HG03097 (cell line): ENCODE measurements around the gene JHY.

ENCODE experiments used
- ATAC-seq: cut with Tn5 transposase; IDR thresholded peaks from one replicate; pipeline ENCODE4 v1.9.1; 2021; ENCODE audit not compliant: unreplicated experiment, low FRiP score

The JHY gene

GRCh38 chr11:122933416-122933815 lies 50.9 kb downstream of the JHY start:
- no peak for ATAC-seq

DNA sequence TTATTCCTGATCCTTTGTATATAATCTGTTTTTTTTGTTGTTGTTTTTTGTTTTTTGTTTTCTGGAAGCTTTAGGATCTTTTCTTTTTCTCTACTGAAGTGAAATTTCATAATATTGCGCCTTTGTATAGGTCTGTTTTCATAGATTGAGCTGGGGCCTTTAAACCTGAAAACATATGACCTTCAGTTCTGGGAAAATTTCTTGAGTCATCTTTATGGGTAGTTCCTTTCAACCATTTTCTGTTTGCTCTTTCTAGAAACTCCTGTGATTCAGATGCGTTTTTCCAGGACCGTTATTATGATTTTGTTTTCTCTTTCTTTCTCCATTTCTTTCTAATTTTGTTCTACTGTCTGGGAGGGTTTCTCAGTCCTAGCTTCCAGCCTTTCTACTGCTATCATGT lies 55.4 kb downstream of the JHY start:
- no peak for ATAC-seq

DNA sequence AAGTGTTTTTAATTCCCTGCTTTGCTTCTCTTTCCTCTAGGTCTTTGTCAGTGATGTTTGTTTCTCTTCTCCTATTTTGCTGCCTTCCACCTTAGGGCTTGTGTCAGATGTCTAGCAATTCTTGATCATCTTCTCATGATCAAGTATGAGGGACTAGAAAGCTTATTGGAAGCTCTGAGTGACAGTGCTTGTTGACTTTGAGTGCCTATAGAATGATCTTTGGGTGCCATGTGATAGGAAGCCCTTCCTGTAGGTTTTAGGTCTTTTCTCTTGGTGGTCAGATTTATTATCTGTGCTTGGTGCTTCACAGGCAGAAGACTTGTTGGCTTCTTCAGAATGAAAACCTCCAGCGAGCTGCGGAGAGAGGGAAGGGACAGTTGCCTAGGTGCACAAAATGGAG lies 56.0 kb downstream of the JHY start:
- no peak for ATAC-seq

DNA sequence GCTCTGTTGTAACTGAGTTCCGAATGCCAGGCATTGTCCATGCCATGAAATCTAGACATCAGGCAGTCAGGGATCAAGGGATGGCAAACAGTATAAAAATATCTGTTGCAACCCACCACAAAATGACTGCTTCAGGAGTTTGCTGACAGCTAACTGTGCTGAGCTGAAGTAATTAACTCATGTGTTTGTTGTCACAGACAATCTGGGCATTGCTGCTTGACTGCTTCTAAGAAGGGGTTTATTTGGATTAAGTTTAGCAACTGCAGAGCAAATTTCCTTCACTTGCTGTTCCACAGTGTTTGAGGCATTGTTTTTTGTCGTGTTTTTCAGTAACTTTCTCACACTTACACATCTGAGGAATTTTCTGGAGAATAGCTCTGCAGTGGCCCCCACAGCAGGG lies 68.7 kb downstream of the JHY start:
- no peak for ATAC-seq

GRCh38 chr11:122954455-122954854 lies 71.9 kb downstream of the JHY start:
- no peak for ATAC-seq

DNA sequence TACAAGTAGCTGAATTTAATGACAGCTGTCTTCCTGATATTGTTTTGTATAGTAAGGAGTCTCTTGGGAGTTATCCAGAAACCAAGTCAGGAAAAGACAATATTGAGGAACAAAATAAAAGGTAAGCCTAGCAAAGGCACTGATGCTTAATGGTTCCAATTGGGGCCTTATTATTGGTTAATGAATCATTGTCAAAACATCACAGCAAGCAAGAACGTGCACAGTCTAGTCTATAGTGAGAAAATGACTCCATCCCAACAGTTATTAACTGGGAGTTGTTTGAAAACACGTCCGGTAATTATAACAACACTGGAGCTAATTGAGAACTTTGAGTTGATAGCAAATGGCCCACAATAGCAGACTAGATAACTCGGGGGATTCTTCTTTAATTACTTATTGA lies 81.4 kb downstream of the JHY start:
- ATAC-seq = no peak

- ATAC-seq = no peak
Measured at GRCh38 chr11:122976061-122976733, 93.6 kb downstream of the JHY start.

- ATAC-seq = no peak
Measured at GRCh38 chr11:122976734-122977469, 94.3 kb downstream of the JHY start.

GRCh38 chr11:122977470-122978298 lies 95.1 kb downstream of the JHY start:
- ATAC-seq = no peak

DNA sequence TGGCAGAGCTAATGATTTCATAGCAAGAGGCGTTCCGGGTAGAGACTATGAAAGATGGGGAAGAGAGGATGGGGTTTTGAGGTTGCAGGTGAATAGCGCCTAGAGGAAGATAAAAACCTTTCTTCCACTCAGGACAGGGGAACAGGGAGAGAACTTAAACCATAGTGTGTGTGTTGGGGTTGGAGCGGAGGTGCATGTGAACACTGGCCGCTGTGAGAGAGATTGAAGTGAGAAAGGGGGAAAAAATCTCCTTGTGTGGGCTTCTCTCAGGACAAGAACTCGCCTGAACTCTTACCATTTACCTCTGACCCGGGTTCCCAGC lies 95.7 kb downstream of the JHY start:
- ATAC-seq = no peak

DNA sequence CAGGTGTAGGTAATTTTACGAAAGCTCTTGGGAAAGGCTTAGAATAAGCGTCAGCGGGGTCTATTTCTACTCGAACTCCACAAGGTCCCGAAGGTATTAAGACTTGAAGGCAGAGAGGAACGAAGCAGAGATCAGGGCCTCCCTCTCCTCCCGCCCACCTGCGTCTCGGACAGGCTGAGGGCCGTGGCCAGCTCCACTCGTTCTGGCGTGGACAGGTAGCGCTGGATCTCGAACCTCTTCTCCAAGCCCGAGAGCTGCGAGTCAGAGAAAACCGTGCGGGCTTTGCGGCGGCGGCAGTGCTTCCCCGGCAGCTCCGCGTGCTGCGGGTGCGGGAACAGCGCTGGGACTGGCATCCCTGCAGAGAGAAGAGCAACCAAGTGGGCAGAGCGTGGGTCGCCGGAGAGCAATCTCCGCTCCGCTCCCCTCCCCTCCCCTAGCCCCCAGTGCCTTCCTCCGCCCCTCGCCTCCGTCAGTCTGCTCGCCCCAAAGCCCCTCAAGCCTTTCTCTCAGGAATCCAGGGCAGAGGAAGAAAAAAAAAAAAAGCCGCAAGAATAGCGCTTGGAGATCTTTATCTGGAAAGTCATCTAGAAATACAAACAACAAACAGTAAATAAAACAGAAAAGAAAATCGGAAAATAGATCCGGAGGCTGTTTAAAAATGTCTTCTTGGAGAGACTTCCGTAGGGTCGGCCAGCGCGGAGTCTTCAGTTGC lies 96.7 kb downstream of the JHY start:
- ATAC-seq = no peak

DNA sequence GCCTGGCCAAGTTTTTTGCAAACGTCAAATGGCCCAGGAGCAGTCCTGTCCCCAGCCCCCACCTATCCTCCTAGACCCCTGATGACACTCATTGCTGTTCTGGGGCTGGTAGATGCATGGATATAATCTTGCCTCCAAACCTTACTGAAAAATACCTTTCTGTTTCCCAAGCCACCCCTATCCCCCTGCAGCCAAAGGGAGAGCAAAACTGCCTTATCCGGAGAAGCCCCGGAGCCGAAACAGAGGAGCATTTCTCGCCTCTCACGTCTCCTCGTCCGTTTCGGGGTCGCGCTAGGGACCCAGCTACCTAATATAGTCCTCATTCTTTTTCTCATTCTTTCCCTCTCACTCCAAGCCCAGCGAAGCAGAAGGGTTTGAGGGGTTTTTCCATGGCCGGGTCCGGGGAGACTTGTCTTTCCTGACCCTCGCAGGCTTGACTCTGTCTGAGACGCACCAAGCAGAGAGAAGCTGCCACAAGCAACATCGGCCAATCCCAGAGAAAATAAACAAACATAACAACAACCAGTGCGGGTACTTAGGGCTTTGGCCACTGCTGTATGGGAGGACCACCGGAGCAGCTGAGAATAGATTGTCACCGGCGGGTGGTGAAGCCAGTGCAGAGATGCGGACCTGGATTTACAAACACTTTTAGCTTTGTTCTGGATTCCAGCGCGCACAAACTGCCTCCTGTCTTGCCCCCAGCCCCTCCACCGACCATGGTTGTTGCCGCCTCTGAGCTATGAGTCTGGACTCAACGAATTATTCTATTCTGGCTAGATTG lies 97.4 kb downstream of the JHY start:
- ATAC-seq = no peak

- ATAC-seq = no peak
Measured at GRCh38 chr11:122981388-122982264, 99.1 kb downstream of the JHY start, which contains the start of gene BSX. Gene BSX, minus strand, starts transcription at chr11:122981834. Its CDS starts 163 bp downstream, at chr11:122981671.

DNA sequence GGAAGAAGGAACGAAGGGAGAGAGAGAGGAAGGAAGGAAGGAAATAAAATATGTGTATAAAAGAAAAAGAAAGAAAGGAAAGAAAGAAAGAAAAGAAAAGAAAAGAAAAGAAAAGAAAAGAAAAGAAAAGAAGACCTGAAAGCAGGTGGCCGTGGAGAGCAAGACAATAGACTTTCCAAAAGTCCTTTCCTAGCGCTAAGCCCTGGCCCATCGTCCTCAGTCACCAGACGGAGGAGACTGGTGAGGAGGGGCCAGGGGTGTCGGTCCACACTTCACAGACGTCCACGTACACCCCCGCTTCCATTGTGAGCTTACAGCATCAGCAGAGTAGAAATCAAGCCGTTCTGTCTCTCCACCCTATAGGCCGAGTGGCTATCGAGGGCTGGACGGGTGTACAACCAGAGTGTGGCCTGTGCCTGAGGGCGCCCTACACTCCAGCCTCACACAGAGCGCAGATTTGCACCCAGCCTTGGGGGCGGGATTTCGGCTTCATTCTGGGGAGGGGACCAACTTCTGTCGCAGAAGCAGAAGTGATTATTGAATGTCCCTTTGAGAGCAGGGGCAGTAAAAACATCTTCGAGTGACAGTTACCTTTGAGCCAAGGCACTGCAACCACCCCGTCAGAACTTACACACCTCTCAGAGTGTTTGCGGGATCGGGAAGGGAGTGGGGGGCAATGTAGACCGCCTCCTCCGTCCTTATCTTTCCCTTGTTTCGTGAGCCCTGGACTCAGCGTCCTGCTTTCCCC lies 101.1 kb downstream of the JHY start:
- ATAC-seq = no peak

DNA sequence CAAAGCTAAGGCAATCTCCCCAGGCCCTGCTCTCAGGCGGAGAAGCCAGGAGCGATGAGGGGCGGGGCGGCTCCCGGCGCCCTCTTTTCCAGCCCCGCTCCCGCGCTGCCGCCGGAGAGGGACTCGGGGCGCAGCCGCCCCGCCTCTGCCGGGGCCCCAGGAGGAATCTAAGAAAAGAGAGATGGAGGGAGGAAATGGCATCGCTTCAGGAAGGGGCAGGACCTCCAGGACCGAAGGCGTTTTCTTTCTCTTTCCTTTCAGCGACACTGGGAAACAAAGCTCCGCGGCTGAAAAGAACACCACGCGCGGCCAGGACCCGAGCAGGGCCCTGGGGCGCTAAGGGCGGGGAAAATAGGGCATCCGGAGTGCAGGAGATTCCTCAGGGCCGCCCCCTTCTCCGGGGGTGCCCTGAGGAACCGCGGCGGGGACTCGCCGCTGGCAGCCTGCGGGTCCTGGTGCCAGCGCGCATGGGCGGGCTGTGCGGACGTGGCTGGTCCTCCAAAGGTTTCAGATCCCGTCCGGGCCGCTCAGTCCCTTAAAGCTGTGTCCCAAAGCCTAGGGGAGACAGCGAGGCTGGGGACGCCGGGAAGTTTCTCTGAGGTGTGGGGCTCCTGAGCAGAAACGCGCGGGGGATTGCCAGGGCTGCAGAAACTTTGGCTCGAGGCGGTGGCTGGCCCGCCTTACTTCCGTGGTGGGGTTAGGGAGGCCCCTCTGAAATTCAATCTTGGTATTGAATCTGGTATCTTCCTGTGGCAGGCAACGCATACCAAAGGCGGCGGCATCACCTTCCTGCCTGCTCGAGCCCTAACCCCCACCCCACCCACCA lies 101.8 kb downstream of the JHY start:
- no peak for ATAC-seq

DNA sequence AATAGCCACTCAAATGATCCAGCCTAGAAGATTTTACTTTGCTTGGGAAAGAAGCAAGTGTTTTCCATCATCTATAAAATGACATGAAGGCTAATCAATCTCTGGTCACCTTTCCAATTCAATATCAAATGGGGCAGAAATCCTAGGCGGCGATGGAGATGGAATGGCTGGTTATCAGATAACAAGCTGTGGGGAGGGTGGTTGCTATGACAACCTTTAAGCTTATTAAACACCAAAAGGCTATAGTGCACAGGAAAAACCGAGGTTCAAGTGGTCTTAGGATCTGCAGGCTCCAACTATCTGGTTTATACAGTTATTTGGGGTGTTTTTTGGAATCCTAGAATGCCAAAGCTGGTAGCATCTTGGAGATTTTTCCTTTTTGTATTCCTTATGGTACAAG lies 113.0 kb downstream of the JHY start:
- ATAC-seq = no peak

DNA sequence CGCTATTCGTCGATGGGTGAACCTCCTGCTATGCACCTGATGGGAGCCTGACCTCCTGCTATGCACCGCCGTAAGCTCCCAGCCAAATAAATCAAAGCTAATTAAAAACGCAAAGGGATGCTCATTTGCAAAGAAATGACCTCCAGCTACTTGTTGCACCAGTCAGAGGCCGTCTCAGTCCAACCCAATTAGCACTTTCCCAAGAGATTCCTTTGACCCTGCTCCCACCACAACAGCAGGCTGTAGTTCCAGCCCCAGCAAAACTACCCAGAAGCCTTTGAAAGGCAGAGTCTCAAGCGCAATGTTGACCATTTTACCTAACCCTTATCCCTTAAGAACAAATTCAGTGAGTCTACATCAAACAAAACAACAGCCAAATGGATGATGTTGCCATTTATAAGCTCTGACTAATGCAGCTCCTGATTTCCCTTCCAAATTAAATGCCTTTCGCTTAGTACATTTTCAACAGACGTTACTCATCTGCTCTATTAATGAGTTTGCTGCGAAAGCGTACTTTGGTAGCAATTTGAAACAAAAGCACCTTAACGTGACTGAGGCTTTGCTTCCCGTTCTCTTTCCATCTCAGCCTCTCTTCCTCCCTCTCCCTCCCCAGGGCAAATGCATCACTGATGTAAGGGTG lies 116.3 kb downstream of the JHY start:
- ATAC-seq = no peak
